Loucy (cell line): ENCODE results near the gene RSU1.

Experiments used
- H2AFZ ChIP-seq: fragments of 200-600 bp; sonication (generic); 2 replicates; pipeline ENCODE4 v1.6.0; 2016; ENCODE audit warnings: antibody characterized with exemption, mild to moderate bottlenecking, low read length, moderate library complexity
- H3F3A ChIP-seq: fragments of 200-600 bp; 2 replicates; pipeline ENCODE4 v1.6.0; 2016; ENCODE audit warnings: antibody characterized with exemption, low read depth, mild to moderate bottlenecking
- H3K27me3 ChIP-seq: fragments of 200-600 bp; sonication (generic); 2 replicates; pipeline ENCODE4 v1.6.1; 2014; ENCODE audit warnings: low read length, mild to moderate bottlenecking; ENCODE audit not compliant: insufficient read depth, poor library complexity, severe bottlenecking
- H3K36me3 ChIP-seq: fragments of 200-600 bp; sonication (generic); 2 replicates; pipeline ENCODE4 v1.6.1; 2016; ENCODE audit warnings: low read length; ENCODE audit not compliant: insufficient read depth
- H3K4me1 ChIP-seq: fragments of 200-600 bp; sonication (generic); 2 replicates; pipeline ENCODE4 v1.5.1; 2014; ENCODE audit warnings: low read length, mild to moderate bottlenecking; ENCODE audit not compliant: insufficient read depth, poor library complexity, severe bottlenecking
- H3K4me2 ChIP-seq: fragments of 200-600 bp; sonication (generic); 2 replicates; pipeline ENCODE4 v1.6.0; 2014; ENCODE audit warnings: antibody characterized with exemption, low read length, low read depth, mild to moderate bottlenecking; ENCODE audit not compliant: poor library complexity, severe bottlenecking
- H3K4me3 ChIP-seq: fragments of 200-600 bp; sonication (generic); 2 replicates; pipeline ENCODE4 v1.5.1; 2014; ENCODE audit warnings: low read length, mild to moderate bottlenecking, mixed read lengths; ENCODE audit not compliant: poor library complexity, severe bottlenecking
- H3K79me2 ChIP-seq: fragments of 200-600 bp; sonication (generic); 2 replicates; pipeline ENCODE4 v1.6.1; 2014; ENCODE audit warnings: low read length; ENCODE audit not compliant: insufficient read depth
- H3K9ac ChIP-seq: fragments of 200-600 bp; sonication (generic); 2 replicates; pipeline ENCODE4 v1.6.0; 2014; ENCODE audit warnings: mild to moderate bottlenecking, low read depth, low read length, moderate library complexity; ENCODE audit not compliant: poor library complexity, severe bottlenecking
- H3K9me2 ChIP-seq: fragments of 200-600 bp; sonication (generic); replicated peaks from 2 replicates; pipeline ENCODE4 v1.6.1; 2016; ENCODE audit warnings: low read depth, low read length, mixed read lengths
- H3K9me3 ChIP-seq: fragments of 200-600 bp; sonication (generic); 2 replicates; pipeline ENCODE4 v1.6.1; 2014; ENCODE audit warnings: mild to moderate bottlenecking, antibody characterized with exemption, low read length, low read depth; ENCODE audit not compliant: insufficient read depth
- H4K20me1 ChIP-seq: fragments of 200-600 bp; sonication (generic); 2 replicates; pipeline ENCODE4 v1.6.0; 2014; ENCODE audit warnings: antibody characterized with exemption, low read length, mild to moderate bottlenecking; ENCODE audit not compliant: insufficient read depth, poor library complexity, severe bottlenecking
- CTCF ChIP-seq: fragments of 200-600 bp; sonication (generic); conservative IDR thresholded peaks from 2 replicates; pipeline ENCODE4 v1.5.1; 2014; ENCODE audit warnings: mild to moderate bottlenecking, antibody characterized with exemption, low read length
- EZH2phosphoT487 ChIP-seq: fragments of 200-600 bp; IDR thresholded peaks from 2 replicates; pipeline ENCODE4 v1.6.1; 2018; ENCODE audit warnings: antibody characterized with exemption, mild to moderate bottlenecking, moderate library complexity, borderline replicate concordance

RSU1 gene

GRCh38 chr10:16776896-16777295, 40.3 kb downstream of the RSU1 start:
- no peak overlapping the region for H3K4me3 ChIP-seq
- H3K9me3 ChIP-seq, result no peaks in the 10 kb centered on the region
- H2AFZ ChIP-seq, result no peak overlapping the region
- no peaks in the 10 kb centered on the region for H3F3A ChIP-seq
- no peak overlapping the region for H3K4me2 ChIP-seq
- no peaks in the 10 kb centered on the region for H3K9me2 ChIP-seq
- H3K36me3 ChIP-seq, result peaks cover 5% of the 10 kb centered on the region; the same call in 1 of the 2 replicates
- no peaks in the 10 kb centered on the region for H4K20me1 ChIP-seq
- TF ChIP-seq CTCF (no peak), EZH2phosphoT487 (no peak)
- peaks cover 5% of the 10 kb centered on the region for H3K4me1 ChIP-seq
- no peaks in the 10 kb centered on the region for H3K27me3 ChIP-seq
- no peaks in the 10 kb centered on the region for H3K79me2 ChIP-seq
- H3K9ac ChIP-seq, result no peak overlapping the region

GRCh38 chr10:16773334-16773733, 43.9 kb downstream of the RSU1 start:
- Histone ChIP-seq H3K4me1 (peaks cover 5% of the 10 kb centered on the region), H3K4me2 (no peak overlapping the region), H3K79me2 (no peaks in the 10 kb centered on the region), H3F3A (no peaks in the 10 kb centered on the region), H3K27me3 (no peaks in the 10 kb centered on the region), H3K9me2 (no peaks in the 10 kb centered on the region), H3K36me3 (no peaks in the 10 kb centered on the region; the same call in 1 of the 2 replicates), H4K20me1 (no peaks in the 10 kb centered on the region), H3K9me3 (no peaks in the 10 kb centered on the region), H3K9ac (no peak overlapping the region), H3K4me3 (no peak overlapping the region), H2AFZ (no peak overlapping the region)
- TF ChIP-seq EZH2phosphoT487, result no peak
- no peak for TF ChIP-seq CTCF

GRCh38 chr10:16770670-16771069, 46.6 kb downstream of the RSU1 start:
- TF ChIP-seq CTCF, result no peak
- Histone ChIP-seq H3K4me2 (no peak overlapping the region), H3K27me3 (no peaks in the 10 kb centered on the region), H4K20me1 (no peaks in the 10 kb centered on the region), H3K4me3 (no peak overlapping the region), H3F3A (no peaks in the 10 kb centered on the region), H3K9ac (no peak overlapping the region), H3K36me3 (no peaks in the 10 kb centered on the region), H3K4me1 (peaks cover 4% of the 10 kb centered on the region), H3K79me2 (no peaks in the 10 kb centered on the region), H3K9me3 (no peaks in the 10 kb centered on the region), H3K9me2 (no peaks in the 10 kb centered on the region), H2AFZ (no peak overlapping the region)
